WTC11 (cell line): ENCODE measurements around the gene HJURP. TPM values are rescaled to one million over a fixed set of nuclear protein-coding genes. Genes with fewer than 3 reads are reported as not detected.

Experiments
- ATAC-seq: fragments of 200-7000 bp; cut with Tn5 transposase; 2 replicates; pipeline ENCODE4 v1.10.0; 2021; ENCODE audit warnings: mild to moderate bottlenecking, moderate library complexity
- CTCF ChIA-PET: fragments of 300-600 bp; sonication (Branson Sonifier 250); formaldehyde crosslinking; loops from one replicate; lab custom pipeline; 2021; ENCODE audit warnings: antibody characterized with exemption; lab: Charles Lee
- POLR2A ChIA-PET: fragments of 350-600 bp; sonication (Branson Sonifier 250); formaldehyde crosslinking; loops from one replicate; lab custom pipeline; 2021; ENCODE audit warnings: antibody characterized with exemption; lab: Charles Lee
- DNase-seq: peaks from one replicate; pipeline ENCODE4 v3.0.0; 2021; ENCODE audit warnings: low spot score
- H3K27ac Mint-ChIP-seq: 2 replicates; pipeline ENCODE4 v1.8.0; 2021; ENCODE audit warnings: mixed read lengths
- H3K27me3 Mint-ChIP-seq: 2 replicates; pipeline ENCODE4 v1.8.0; 2021; ENCODE audit warnings: low read depth, mild to moderate bottlenecking, moderate library complexity, mixed read lengths
- H3K36me3 Mint-ChIP-seq: 2 replicates; pipeline ENCODE4 v1.8.0; 2021; ENCODE audit warnings: mixed read lengths
- H3K4me1 Mint-ChIP-seq: 2 replicates; pipeline ENCODE4 v1.8.0; 2022; ENCODE audit warnings: mixed read lengths
- H3K4me3 Mint-ChIP-seq: 2 replicates; pipeline ENCODE4 v1.8.0; 2021; ENCODE audit warnings: mild to moderate bottlenecking, moderate library complexity, mixed read lengths
- H3K9me3 Mint-ChIP-seq: 2 replicates; pipeline ENCODE4 v1.8.0; 2021; ENCODE audit warnings: mixed read lengths
- CREB1 ChIP-seq: sonication (generic); formaldehyde crosslinking; IDR thresholded peaks from 2 replicates; pipeline ENCODE4 v1.8.0; 2023; ENCODE audit warnings: mild to moderate bottlenecking, missing genetic modification reagents
- E2F4 ChIP-seq: sonication (generic); formaldehyde crosslinking; IDR thresholded peaks from 2 replicates; pipeline ENCODE4 v1.8.1; 2022; ENCODE audit warnings: low read depth, mild to moderate bottlenecking, moderate library complexity, missing genetic modification reagents, borderline replicate concordance
- FOXK1 ChIP-seq: sonication (generic); formaldehyde crosslinking; IDR thresholded peaks from 2 replicates; pipeline ENCODE4 v1.8.0; 2022; ENCODE audit warnings: mild to moderate bottlenecking, moderate library complexity, missing genetic modification reagents
- HMGA2 ChIP-seq: fragments of 250-450 bp; sonication (Bioruptor Pico); IDR thresholded peaks from 2 replicates; pipeline ENCODE4 v1.4.0; 2021; ENCODE audit warnings: mild to moderate bottlenecking, moderate library complexity
- IRF1 ChIP-seq: sonication (generic); formaldehyde crosslinking; IDR thresholded peaks from 2 replicates; pipeline ENCODE4 v1.8.0; 2023; ENCODE audit warnings: missing genetic modification reagents
- NFE2L1 ChIP-seq: sonication (generic); formaldehyde crosslinking; IDR thresholded peaks from 2 replicates; pipeline ENCODE4 v1.8.1; 2023; ENCODE audit warnings: missing genetic modification reagents
- NFYB ChIP-seq: sonication (generic); formaldehyde crosslinking; conservative IDR thresholded peaks from 2 replicates; pipeline ENCODE4 v1.8.0; 2022; ENCODE audit warnings: low read depth, missing genetic modification reagents
- NR2C2 ChIP-seq: sonication (generic); formaldehyde crosslinking; IDR thresholded peaks from 2 replicates; pipeline ENCODE4 v1.8.0; 2022; ENCODE audit warnings: mild to moderate bottlenecking, missing genetic modification reagents
- OVOL2 ChIP-seq: fragments of 250-450 bp; sonication (Bioruptor Pico); IDR thresholded peaks from 2 replicates; pipeline ENCODE4 v1.9.0; 2021; ENCODE audit warnings: mild to moderate bottlenecking, borderline replicate concordance
- PRRX2 ChIP-seq: fragments of 250-450 bp; sonication (Bioruptor Pico); IDR thresholded peaks from 2 replicates; pipeline ENCODE4 v1.8.0; 2021; ENCODE audit warnings: mild to moderate bottlenecking
- RELA ChIP-seq: sonication (generic); formaldehyde crosslinking; IDR thresholded peaks from 2 replicates; pipeline ENCODE4 v1.8.1; 2022; ENCODE audit warnings: missing genetic modification reagents, mild to moderate bottlenecking, borderline replicate concordance
- TCF7 ChIP-seq: sonication (generic); formaldehyde crosslinking; IDR thresholded peaks from 2 replicates; pipeline ENCODE4 v1.8.0; 2022; ENCODE audit warnings: mild to moderate bottlenecking, low read depth, missing genetic modification reagents, moderate library complexity
- TEAD1 ChIP-seq: sonication (generic); formaldehyde crosslinking; IDR thresholded peaks from 2 replicates; pipeline ENCODE4 v1.8.0; 2022; ENCODE audit warnings: mild to moderate bottlenecking, missing genetic modification reagents
- TP53 ChIP-seq: sonication (generic); formaldehyde crosslinking; IDR thresholded peaks from 2 replicates; pipeline ENCODE4 v1.8.1; 2023; ENCODE audit warnings: mild to moderate bottlenecking, missing genetic modification reagents
- USF2 ChIP-seq: sonication (generic); formaldehyde crosslinking; IDR thresholded peaks from 2 replicates; pipeline ENCODE4 v1.8.1; 2023; ENCODE audit warnings: mild to moderate bottlenecking, missing genetic modification reagents, moderate library complexity
- ZBTB43 ChIP-seq: sonication (generic); formaldehyde crosslinking; IDR thresholded peaks from 2 replicates; pipeline ENCODE4 v1.8.1; 2023; ENCODE audit warnings: mild to moderate bottlenecking, missing genetic modification reagents
- ZNF121 ChIP-seq: sonication (generic); formaldehyde crosslinking; IDR thresholded peaks from 2 replicates; pipeline ENCODE4 v1.8.0; 2023; ENCODE audit warnings: missing genetic modification reagents
- ZNF138 ChIP-seq: sonication (generic); formaldehyde crosslinking; conservative IDR thresholded peaks from 2 replicates; pipeline ENCODE4 v1.8.1; 2022; ENCODE audit warnings: mild to moderate bottlenecking, moderate library complexity, missing genetic modification reagents
- ZSCAN18 ChIP-seq: fragments of 250-450 bp; sonication (Bioruptor Pico); IDR thresholded peaks from 2 replicates; pipeline ENCODE4 v2.1.2; 2022; ENCODE audit warnings: mild to moderate bottlenecking, moderate library complexity
- total RNA-seq: library from RNA; stranded (reverse); gene quantifications from 3 replicates; pipeline ENCODE4 v1.2.3, GENCODE V29; 2021
- TF ChIP-seq, protein P1 (sequence below): fragments of 250-450 bp; sonication (Bioruptor Pico); IDR thresholded peaks from 2 replicates; pipeline ENCODE4 v1.9.0; 2021; ENCODE audit warnings: mild to moderate bottlenecking, borderline replicate concordance
- TF ChIP-seq, protein P2 (sequence below): sonication (generic); formaldehyde crosslinking; IDR thresholded peaks from 2 replicates; pipeline ENCODE4 v1.8.1; 2022; ENCODE audit warnings: mild to moderate bottlenecking, missing genetic modification reagents, moderate library complexity, borderline replicate concordance
- TF ChIP-seq, protein P3 (sequence below): sonication (generic); formaldehyde crosslinking; IDR thresholded peaks from 2 replicates; pipeline ENCODE4 v1.8.0; 2022; ENCODE audit warnings: mild to moderate bottlenecking, missing genetic modification reagents

Gene HJURP
- total RNA-seq, 1 experiment from 2014 or later, result 83.7 TPM

DNA sequence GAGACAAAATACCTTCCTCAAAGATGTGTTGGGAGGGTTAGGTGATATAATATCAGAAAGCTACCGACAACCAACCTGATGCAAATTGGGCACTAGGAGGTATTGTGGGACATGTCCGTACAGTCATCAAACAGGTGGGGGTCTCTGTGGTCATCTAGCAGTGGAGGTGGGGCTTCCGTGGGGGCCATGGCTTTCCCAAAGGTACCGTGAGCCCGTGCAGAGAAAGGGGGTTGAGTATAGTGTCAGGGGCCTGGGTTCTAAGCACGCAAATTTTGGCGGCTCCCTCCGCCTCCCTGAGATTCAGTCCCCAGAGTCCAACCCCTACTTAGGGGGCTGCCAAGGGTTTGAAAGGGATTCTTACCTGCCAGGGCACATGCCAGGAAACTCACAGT, 32.6 kb downstream of the HJURP start (continued):
- TF ChIP-seq, protein P1, sequence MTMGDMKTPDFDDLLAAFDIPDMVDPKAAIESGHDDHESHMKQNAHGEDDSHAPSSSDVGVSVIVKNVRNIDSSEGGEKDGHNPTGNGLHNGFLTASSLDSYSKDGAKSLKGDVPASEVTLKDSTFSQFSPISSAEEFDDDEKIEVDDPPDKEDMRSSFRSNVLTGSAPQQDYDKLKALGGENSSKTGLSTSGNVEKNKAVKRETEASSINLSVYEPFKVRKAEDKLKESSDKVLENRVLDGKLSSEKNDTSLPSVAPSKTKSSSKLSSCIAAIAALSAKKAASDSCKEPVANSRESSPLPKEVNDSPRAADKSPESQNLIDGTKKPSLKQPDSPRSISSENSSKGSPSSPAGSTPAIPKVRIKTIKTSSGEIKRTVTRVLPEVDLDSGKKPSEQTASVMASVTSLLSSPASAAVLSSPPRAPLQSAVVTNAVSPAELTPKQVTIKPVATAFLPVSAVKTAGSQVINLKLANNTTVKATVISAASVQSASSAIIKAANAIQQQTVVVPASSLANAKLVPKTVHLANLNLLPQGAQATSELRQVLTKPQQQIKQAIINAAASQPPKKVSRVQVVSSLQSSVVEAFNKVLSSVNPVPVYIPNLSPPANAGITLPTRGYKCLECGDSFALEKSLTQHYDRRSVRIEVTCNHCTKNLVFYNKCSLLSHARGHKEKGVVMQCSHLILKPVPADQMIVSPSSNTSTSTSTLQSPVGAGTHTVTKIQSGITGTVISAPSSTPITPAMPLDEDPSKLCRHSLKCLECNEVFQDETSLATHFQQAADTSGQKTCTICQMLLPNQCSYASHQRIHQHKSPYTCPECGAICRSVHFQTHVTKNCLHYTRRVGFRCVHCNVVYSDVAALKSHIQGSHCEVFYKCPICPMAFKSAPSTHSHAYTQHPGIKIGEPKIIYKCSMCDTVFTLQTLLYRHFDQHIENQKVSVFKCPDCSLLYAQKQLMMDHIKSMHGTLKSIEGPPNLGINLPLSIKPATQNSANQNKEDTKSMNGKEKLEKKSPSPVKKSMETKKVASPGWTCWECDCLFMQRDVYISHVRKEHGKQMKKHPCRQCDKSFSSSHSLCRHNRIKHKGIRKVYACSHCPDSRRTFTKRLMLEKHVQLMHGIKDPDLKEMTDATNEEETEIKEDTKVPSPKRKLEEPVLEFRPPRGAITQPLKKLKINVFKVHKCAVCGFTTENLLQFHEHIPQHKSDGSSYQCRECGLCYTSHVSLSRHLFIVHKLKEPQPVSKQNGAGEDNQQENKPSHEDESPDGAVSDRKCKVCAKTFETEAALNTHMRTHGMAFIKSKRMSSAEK (CRISPR knock-in tag), result no peak
- TF ChIP-seq ZNF138 (CRISPR knock-in tag) (no peak), TCF7 (CRISPR knock-in tag) (no peak), HMGA2 (no peak)
- TF ChIP-seq, protein P2, sequence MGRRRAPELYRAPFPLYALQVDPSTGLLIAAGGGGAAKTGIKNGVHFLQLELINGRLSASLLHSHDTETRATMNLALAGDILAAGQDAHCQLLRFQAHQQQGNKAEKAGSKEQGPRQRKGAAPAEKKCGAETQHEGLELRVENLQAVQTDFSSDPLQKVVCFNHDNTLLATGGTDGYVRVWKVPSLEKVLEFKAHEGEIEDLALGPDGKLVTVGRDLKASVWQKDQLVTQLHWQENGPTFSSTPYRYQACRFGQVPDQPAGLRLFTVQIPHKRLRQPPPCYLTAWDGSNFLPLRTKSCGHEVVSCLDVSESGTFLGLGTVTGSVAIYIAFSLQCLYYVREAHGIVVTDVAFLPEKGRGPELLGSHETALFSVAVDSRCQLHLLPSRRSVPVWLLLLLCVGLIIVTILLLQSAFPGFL (CRISPR knock-in tag), result no peak

- H3K27ac Mint-ChIP-seq, result no peak overlapping the region
- H3K27me3 Mint-ChIP-seq, result no peaks in the 10 kb centered on the region
- peaks cover 1% of the 10 kb centered on the region; the same call in 1 of the 2 replicates for H3K9me3 Mint-ChIP-seq
- H3K4me3 Mint-ChIP-seq, result no peak overlapping the region
- DNase-seq (no peak), ATAC-seq (no peak)
- peaks cover 5% of the 10 kb centered on the region; the same call in 1 of the 2 replicates for H3K4me1 Mint-ChIP-seq
- no peaks in the 10 kb centered on the region for H3K36me3 Mint-ChIP-seq
- POLR2A ChIA-PET, result no interaction called here
- CTCF ChIA-PET, result no interaction called here
- TF ChIP-seq OVOL2 (CRISPR knock-in tag) (no peak), TCF7 (CRISPR knock-in tag) (no peak), IRF1 (CRISPR knock-in tag) (no peak), TEAD1 (CRISPR knock-in tag) (no peak), USF2 (no peak), PRRX2 (CRISPR knock-in tag) (no peak)
- TF ChIP-seq, protein P3, sequence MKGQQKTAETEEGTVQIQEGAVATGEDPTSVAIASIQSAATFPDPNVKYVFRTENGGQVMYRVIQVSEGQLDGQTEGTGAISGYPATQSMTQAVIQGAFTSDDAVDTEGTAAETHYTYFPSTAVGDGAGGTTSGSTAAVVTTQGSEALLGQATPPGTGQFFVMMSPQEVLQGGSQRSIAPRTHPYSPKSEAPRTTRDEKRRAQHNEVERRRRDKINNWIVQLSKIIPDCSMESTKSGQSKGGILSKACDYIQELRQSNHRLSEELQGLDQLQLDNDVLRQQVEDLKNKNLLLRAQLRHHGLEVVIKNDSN, result no peak
Observed at GRCh38 chr2:233821196-233821595, 33.1 kb downstream of the HJURP start.

- POLR2A ChIA-PET, result no interaction called here
- Mint-ChIP-seq H3K36me3 (no peaks in the 10 kb centered on the region), H3K4me1 (peaks cover 5% of the 10 kb centered on the region; the same call in 1 of the 2 replicates), H3K27me3 (no peaks in the 10 kb centered on the region), H3K9me3 (no peaks in the 10 kb centered on the region), H3K27ac (no peak overlapping the region), H3K4me3 (no peak overlapping the region)
- no peak for DNase-seq
- ATAC-seq, result no peak
- CTCF ChIA-PET, result interaction anchor here (1.4 kb wide), 1 partner anchor 12 kb away, joined by 5 read pairs; no protein-coding TSS in a partner anchor
- TF ChIP-seq NFE2L1 (CRISPR knock-in tag) (no peak), ZNF138 (CRISPR knock-in tag) (no peak), ZSCAN18 (no peak), CREB1 (CRISPR knock-in tag) (no peak), ZBTB43 (no peak), FOXK1 (no peak), ZNF121 (CRISPR knock-in tag) (no peak), TP53 (CRISPR knock-in tag) (no peak), NFYB (CRISPR knock-in tag) (no peak), E2F4 (CRISPR knock-in tag) (no peak), NR2C2 (no peak), RELA (CRISPR knock-in tag) (no peak)
Observed at GRCh38 chr2:233820774-233821105, 33.6 kb downstream of the HJURP start.
